ENCODE results near the gene FGF12. TPM values are rescaled to one million over a fixed set of nuclear protein-coding genes. Genes with fewer than 3 reads are reported as not detected.

The FGF12 gene
- total and polyA plus RNA-seq, 4 experiments from 2014 or later: not detected

- Histone ChIP-seq H3K27me3 (ENCODE audit: insufficient read depth, low read length) (no peaks in the 10 kb centered on the region), H3K9me3 (ENCODE audit: control insufficient read depth in 1 of 2, low read length in 2 of 2) (no peaks in the 10 kb centered on the region), H3K27ac (ENCODE audit: low read depth, low read length) (no peak overlapping the region), H3K4me1 (ENCODE audit: insufficient read depth, low read length) (no peaks in the 10 kb centered on the region), H3K36me3 (ENCODE audit: insufficient read depth, low read length) (no peaks in the 10 kb centered on the region), H3K4me3 (ENCODE audit: low read length in 2 of 2) (no peak overlapping the region)
- H3K9me3 Mint-ChIP-seq: peaks cover 0 to 4% (median 0%) of the 10 kb centered on the region in 8 donors
- H3K36me3 Mint-ChIP-seq: no peaks in the 10 kb centered on the region
- POLR2A ChIA-PET (ENCODE audit: partially characterized antibody): no interaction called here
- no peak for DNase-seq
- CTCF ChIA-PET (ENCODE audit: partially characterized antibody): no interaction called here
- no peaks in the 10 kb centered on the region for H3K4me1 Mint-ChIP-seq
- no peak overlapping the region for H3K27ac Mint-ChIP-seq
- H3K4me3 Mint-ChIP-seq: no peak overlapping the region
- no peaks in the 10 kb centered on the region for H3K27me3 Mint-ChIP-seq
- intact Hi-C loops (cut with micrococcal nuclease): no loop called here
Measured at GRCh38 chr3:192262001-192262400, 465.3 kb downstream of the FGF12 start.

GRCh38 chr3:192261135-192261534, 466.2 kb downstream of the FGF12 start:
- no peaks in the 10 kb centered on the region for H3K9me3 ChIP-seq (ENCODE audit: control insufficient read depth in 1 of 2, low read length in 2 of 2)
- no peaks in the 10 kb centered on the region for H3K36me3 ChIP-seq (ENCODE audit: insufficient read depth, low read length)
- ChIA-PET CTCF (ENCODE audit: partially characterized antibody) (no interaction called here), POLR2A (ENCODE audit: partially characterized antibody) (no interaction called here)
- Mint-ChIP-seq H3K9me3 (peaks cover 0 to 4% (median 0%) of the 10 kb centered on the region in 8 donors), H3K36me3 (no peaks in the 10 kb centered on the region), H3K4me3 (no peak overlapping the region), H3K4me1 (no peaks in the 10 kb centered on the region), H3K27me3 (no peaks in the 10 kb centered on the region), H3K27ac (no peak overlapping the region)
- no peak overlapping the region for H3K4me3 ChIP-seq (ENCODE audit: low read length in 2 of 2)
- DNase-seq: no peak
- intact Hi-C loops (cut with micrococcal nuclease): no loop called here
- no peak overlapping the region for H3K27ac ChIP-seq (ENCODE audit: low read depth, low read length)
- H3K4me1 ChIP-seq (ENCODE audit: insufficient read depth, low read length): no peaks in the 10 kb centered on the region
- no peaks in the 10 kb centered on the region for H3K27me3 ChIP-seq (ENCODE audit: insufficient read depth, low read length)

- Mint-ChIP-seq H3K9me3 (peaks cover 0 to 4% (median 0%) of the 10 kb centered on the region in 8 donors), H3K4me3 (no peak overlapping the region), H3K4me1 (no peaks in the 10 kb centered on the region), H3K36me3 (no peaks in the 10 kb centered on the region), H3K27ac (no peak overlapping the region), H3K27me3 (no peaks in the 10 kb centered on the region)
- ChIA-PET POLR2A (ENCODE audit: partially characterized antibody) (no interaction called here), CTCF (ENCODE audit: partially characterized antibody) (no interaction called here)
- Histone ChIP-seq H3K4me1 (ENCODE audit: insufficient read depth, low read length) (no peaks in the 10 kb centered on the region), H3K27me3 (ENCODE audit: insufficient read depth, low read length) (no peaks in the 10 kb centered on the region), H3K4me3 (ENCODE audit: low read length in 2 of 2) (no peak overlapping the region), H3K9me3 (ENCODE audit: control insufficient read depth in 1 of 2, low read length in 2 of 2) (no peaks in the 10 kb centered on the region), H3K27ac (ENCODE audit: low read depth, low read length) (no peak overlapping the region), H3K36me3 (ENCODE audit: insufficient read depth, low read length) (no peaks in the 10 kb centered on the region)
- DNase-seq: no peak
- intact Hi-C loops (cut with micrococcal nuclease): no loop called here
Measured at GRCh38 chr3:192260116-192261010, 467.0 kb downstream of the FGF12 start.

GRCh38 chr3:192259661-192260060, 467.7 kb downstream of the FGF12 start:
- H3K27me3 ChIP-seq (ENCODE audit: insufficient read depth, low read length): no peaks in the 10 kb centered on the region
- Mint-ChIP-seq H3K27me3 (no peaks in the 10 kb centered on the region), H3K4me1 (no peaks in the 10 kb centered on the region), H3K4me3 (no peak overlapping the region), H3K9me3 (peaks cover 0 to 4% (median 0%) of the 10 kb centered on the region in 8 donors), H3K27ac (no peak overlapping the region), H3K36me3 (no peaks in the 10 kb centered on the region)
- H3K4me1 ChIP-seq (ENCODE audit: insufficient read depth, low read length): no peaks in the 10 kb centered on the region
- intact Hi-C loops (cut with micrococcal nuclease): no loop called here
- no peak for DNase-seq
- ChIA-PET CTCF (ENCODE audit: partially characterized antibody) (no interaction called here), POLR2A (ENCODE audit: partially characterized antibody) (no interaction called here)
- H3K9me3 ChIP-seq (ENCODE audit: control insufficient read depth in 1 of 2, low read length in 2 of 2): no peaks in the 10 kb centered on the region
- H3K36me3 ChIP-seq (ENCODE audit: insufficient read depth, low read length): no peaks in the 10 kb centered on the region
- no peak overlapping the region for H3K4me3 ChIP-seq (ENCODE audit: low read length in 2 of 2)
- no peak overlapping the region for H3K27ac ChIP-seq (ENCODE audit: low read depth, low read length)

- POLR2A ChIA-PET (ENCODE audit: partially characterized antibody): no interaction called here
- Mint-ChIP-seq H3K4me1 (no peaks in the 10 kb centered on the region), H3K9me3 (peaks cover 0 to 5% (median 0%) of the 10 kb centered on the region in 8 donors), H3K36me3 (no peaks in the 10 kb centered on the region), H3K27ac (no peak overlapping the region), H3K27me3 (no peaks in the 10 kb centered on the region), H3K4me3 (no peak overlapping the region)
- CTCF ChIA-PET (ENCODE audit: partially characterized antibody): no interaction called here
- Histone ChIP-seq H3K4me3 (ENCODE audit: low read length in 2 of 2) (no peak overlapping the region), H3K36me3 (ENCODE audit: insufficient read depth, low read length) (no peaks in the 10 kb centered on the region), H3K27ac (ENCODE audit: low read depth, low read length) (no peak overlapping the region), H3K9me3 (ENCODE audit: control insufficient read depth in 1 of 2, low read length in 2 of 2) (no peaks in the 10 kb centered on the region), H3K4me1 (ENCODE audit: insufficient read depth, low read length) (no peaks in the 10 kb centered on the region), H3K27me3 (ENCODE audit: insufficient read depth, low read length) (no peaks in the 10 kb centered on the region)
- intact Hi-C loops (cut with micrococcal nuclease): no loop called here
- no peak for DNase-seq
Measured at GRCh38 chr3:192258721-192259120, 468.6 kb downstream of the FGF12 start.

GRCh38 chr3:192255839-192256238, 471.5 kb downstream of the FGF12 start:
- Mint-ChIP-seq H3K4me3 (no peak overlapping the region), H3K4me1 (no peaks in the 10 kb centered on the region), H3K27me3 (no peaks in the 10 kb centered on the region), H3K27ac (no peak overlapping the region), H3K36me3 (no peaks in the 10 kb centered on the region), H3K9me3 (peaks cover 0 to 3% (median 0%) of the 10 kb centered on the region in 8 donors)
- no peaks in the 10 kb centered on the region for H3K9me3 ChIP-seq (ENCODE audit: control insufficient read depth in 1 of 2, low read length in 2 of 2)
- no peak for DNase-seq
- intact Hi-C loops (cut with micrococcal nuclease): no loop called here
- no peaks in the 10 kb centered on the region for H3K27me3 ChIP-seq (ENCODE audit: insufficient read depth, low read length)
- ChIA-PET POLR2A (ENCODE audit: partially characterized antibody) (no interaction called here), CTCF (ENCODE audit: partially characterized antibody) (no interaction called here)
- no peaks in the 10 kb centered on the region for H3K36me3 ChIP-seq (ENCODE audit: insufficient read depth, low read length)
- no peaks in the 10 kb centered on the region for H3K4me1 ChIP-seq (ENCODE audit: insufficient read depth, low read length)
- no peak overlapping the region for H3K27ac ChIP-seq (ENCODE audit: low read depth, low read length)
- H3K4me3 ChIP-seq (ENCODE audit: low read length in 2 of 2): no peak overlapping the region

GRCh38 chr3:192253138-192253887, 474.0 kb downstream of the FGF12 start:
- H3K27ac Mint-ChIP-seq: no peak overlapping the region
- peaks cover 0 to 2% (median 0%) of the 10 kb centered on the region in 8 donors for H3K9me3 Mint-ChIP-seq
- CTCF ChIA-PET (ENCODE audit: partially characterized antibody): no interaction called here
- Histone ChIP-seq H3K4me1 (ENCODE audit: insufficient read depth, low read length) (no peaks in the 10 kb centered on the region), H3K9me3 (ENCODE audit: control insufficient read depth in 1 of 2, low read length in 2 of 2) (no peaks in the 10 kb centered on the region), H3K36me3 (ENCODE audit: insufficient read depth, low read length) (no peaks in the 10 kb centered on the region), H3K27ac (ENCODE audit: low read depth, low read length) (no peak overlapping the region), H3K27me3 (ENCODE audit: insufficient read depth, low read length) (no peaks in the 10 kb centered on the region), H3K4me3 (ENCODE audit: low read length in 2 of 2) (no peak overlapping the region)
- intact Hi-C loops (cut with micrococcal nuclease): no loop called here
- H3K4me3 Mint-ChIP-seq: no peak overlapping the region
- H3K27me3 Mint-ChIP-seq: no peaks in the 10 kb centered on the region
- no peaks in the 10 kb centered on the region for H3K4me1 Mint-ChIP-seq
- POLR2A ChIA-PET (ENCODE audit: partially characterized antibody): no interaction called here
- no peaks in the 10 kb centered on the region for H3K36me3 Mint-ChIP-seq
- DNase-seq: no peak
